CD4-positive, alpha-beta T cell (primary cell): ENCODE measurements around the gene GMFB. TPM values are rescaled to one million over a fixed set of nuclear protein-coding genes. Genes with fewer than 3 reads are reported as not detected.

Experiments used
- ATAC-seq: fragments of 200-7000 bp; cut with Tn5 transposase; one replicate; pipeline ENCODE4 v1.10.0; 2022; ENCODE audit warnings: mild to moderate bottlenecking; ENCODE audit not compliant: poor library complexity
- CTCF ChIA-PET: fragments of 350-600 bp; sonication (Branson Sonifier 250); formaldehyde crosslinking; loops from one replicate; lab custom pipeline; 2021; ENCODE audit warnings: antibody characterized with exemption, inconsistent platforms; lab: Charles Lee
- POLR2A ChIA-PET: fragments of 350-600 bp; sonication (Branson Sonifier 250); formaldehyde crosslinking; loops from one replicate; lab custom pipeline; 2021; ENCODE audit warnings: antibody characterized with exemption, inconsistent platforms; lab: Charles Lee
- DNase-seq, 14 experiments: peaks; one replicate each; pipeline ENCODE4 v3.0.0-alpha.2; 2013 to 2020; ENCODE audit warnings: mixed read lengths in 2 of 14
- H3K27ac ChIP-seq, 2 donors: one replicate each; pipeline versions ENCODE4 v1.5.1 to v1.7.0; 2013; ENCODE audit warnings: low read length in 2 of 2, low read depth in 1 of 2, mild to moderate bottlenecking in 1 of 2
- H3K27me3 ChIP-seq, 2 experiments: 1 replicate in 1 of 2; 2 replicates in 1 of 2; pipeline versions ENCODE4 v1.6.1 to v1.7.0; 2013; ENCODE audit warnings: low read length in 2 of 2, control low read depth in 1 of 2, mild to moderate bottlenecking in 1 of 2, moderate library complexity in 1 of 2; ENCODE audit not compliant: insufficient read depth in 2 of 2, control insufficient read depth in 1 of 2
- H3K36me3 ChIP-seq: one replicate; pipeline ENCODE4 v1.6.1; 2013; ENCODE audit warnings: low read length, control low read depth; ENCODE audit not compliant: insufficient read depth
- H3K4me1 ChIP-seq: one replicate; pipeline ENCODE4 v1.6.1; 2013; ENCODE audit warnings: low read length, control low read depth; ENCODE audit not compliant: insufficient read depth
- H3K4me3 ChIP-seq: one replicate; pipeline ENCODE4 v1.5.1; 2013; ENCODE audit warnings: mild to moderate bottlenecking, low read length, moderate library complexity
- H3K9me3 ChIP-seq, 2 experiments: 1 replicate in 1 of 2; 2 replicates in 1 of 2; pipeline versions ENCODE4 v1.6.1 to v1.7.0; 2013; ENCODE audit warnings: low read length in 2 of 2, mild to moderate bottlenecking in 2 of 2, control low read depth in 1 of 2, moderate library complexity in 1 of 2; ENCODE audit not compliant: control insufficient read depth in 1 of 2, insufficient read depth in 1 of 2
- H3K27ac Mint-ChIP-seq: one replicate; pipeline ENCODE4 v1.8.0; 2020; ENCODE audit warnings: mixed read lengths
- H3K27me3 Mint-ChIP-seq: one replicate; pipeline ENCODE4 v1.8.0; 2021; ENCODE audit warnings: mixed read lengths
- H3K36me3 Mint-ChIP-seq: one replicate; pipeline ENCODE4 v1.8.0; 2021; ENCODE audit warnings: low read depth, mixed read lengths
- H3K4me1 Mint-ChIP-seq: one replicate; pipeline ENCODE4 v1.8.0; 2021; ENCODE audit warnings: low read depth, mixed read lengths
- H3K4me3 Mint-ChIP-seq: one replicate; pipeline ENCODE4 v1.8.0; 2020; ENCODE audit warnings: mild to moderate bottlenecking, mixed read lengths
- H3K9me3 Mint-ChIP-seq: one replicate; pipeline ENCODE4 v1.8.0; 2020; ENCODE audit warnings: mixed read lengths
- CTCF ChIP-seq: fragments of 200-600 bp; IDR thresholded peaks from one replicate; pipeline ENCODE4 v1.8.0; 2022; ENCODE audit warnings: antibody characterized with exemption, mild to moderate bottlenecking
- intact Hi-C, 2 experiments: fragments of 100-400 bp; cut with DNase I in 1 of 2; cut with micrococcal nuclease in 1 of 2; formaldehyde crosslinking; loops; one replicate each; pipeline versions ENCODE4 v1.15.1 to v1.9.0; 2023 to 2025; cut with DNase I, micrococcal nuclease
- total RNA-seq, 174 experiments: library from RNA in 2 of 174; stranded (reverse) in 2 of 174; gene quantifications; one replicate each; pipeline ENCODE4 v1.2.3 and lab custom pipeline; 2021 to 2026

The GMFB gene
- total RNA-seq, 2 experiments from 2014 or later, result 39.5 to 43.5 TPM

GRCh38 chr14:54440873-54441868, 47.6 kb downstream of the GMFB start, which contains the start of gene CNIH1:
TSS of gene CNIH1 (minus strand) at chr14:54441374. CDS start at chr14:54441327, 47 bp downstream.
- ChIA-PET POLR2A (interaction anchor here (0.6 to 2.0 kb wide), 7 partner anchors 44 to 440 kb away, joined by 3 to 6 read pairs (median 4); partner anchors contain the start of genes CDKN3 and GMFB), CTCF (interaction anchor here (0.9 to 2.1 kb wide), 5 partner anchors 44 to 66 kb away, joined by 3 to 8 read pairs (median 4); partner anchors contain the start of gene CDKN3)
- H3K36me3 ChIP-seq, result no peaks in the 10 kb centered on the region
- ATAC-seq (peak; percentile 93), DNase-seq (peak; percentile 85 to 97 (median 92))
- H3K27me3 Mint-ChIP-seq, result no peaks in the 10 kb centered on the region
- H3K27ac Mint-ChIP-seq, result peak within 1 kb of the TSS; percentile 86
- H3K36me3 Mint-ChIP-seq, result peaks cover 8% of the 10 kb centered on the region
- TF ChIP-seq CTCF, result peak; percentile 98
- H3K4me1 ChIP-seq, result peaks cover 24% of the 10 kb centered on the region
- peak within 1 kb of the TSS; percentile 41 to 75 for H3K27ac ChIP-seq
- intact Hi-C loops, result loop anchor here (1.0 to 5.0 kb wide), 6 partner anchors 44 to 1289 kb away; partner anchors contain the start of genes GMFB (in 2 of the 2), CDKN3 (in 1 of the 2), DDHD1 (in 1 of the 2) and GCH1 (in 1 of the 2)
- H3K4me3 Mint-ChIP-seq, result peak within 1 kb of the TSS; percentile 90
- no peaks in the 10 kb centered on the region for H3K9me3 ChIP-seq
- no peaks in the 10 kb centered on the region for H3K27me3 ChIP-seq
- H3K4me1 Mint-ChIP-seq, result peaks cover 44% of the 10 kb centered on the region
- peak within 1 kb of the TSS; percentile 66 for H3K4me3 ChIP-seq
- H3K9me3 Mint-ChIP-seq, result no peaks in the 10 kb centered on the region

GRCh38 chr14:54440476-54440872, 48.3 kb downstream of the GMFB start:
- H3K27me3 Mint-ChIP-seq, result no peaks in the 10 kb centered on the region
- no peak for ATAC-seq
- H3K4me1 Mint-ChIP-seq, result peaks cover 51% of the 10 kb centered on the region
- H3K9me3 Mint-ChIP-seq, result no peaks in the 10 kb centered on the region
- Histone ChIP-seq H3K9me3 (no peaks in the 10 kb centered on the region), H3K36me3 (peaks cover 5% of the 10 kb centered on the region), H3K4me1 (peaks cover 24% of the 10 kb centered on the region), H3K4me3 (peak overlapping the region; percentile 66), H3K27me3 (no peaks in the 10 kb centered on the region), H3K27ac (peak overlapping the region in 1 of 2 donors; percentile 41)
- H3K27ac Mint-ChIP-seq, result peak overlapping the region; percentile 86
- ChIA-PET CTCF (interaction anchor here (1.3 to 2.1 kb wide), 3 partner anchors 43 to 67 kb away, joined by 3 to 8 read pairs (median 4); no protein-coding TSS in a partner anchor), POLR2A (interaction anchor here (0.8 to 2.0 kb wide), 4 partner anchors 43 to 441 kb away, joined by 4 to 6 read pairs (median 4); partner anchors contain the start of genes CDKN3 and GMFB)
- H3K36me3 Mint-ChIP-seq, result peaks cover 14% of the 10 kb centered on the region
- peak overlapping the region; percentile 86 for H3K4me3 Mint-ChIP-seq
- no peak for TF ChIP-seq CTCF
- no peak for DNase-seq
- intact Hi-C loops, result loop anchor here (1.0 to 5.0 kb wide), 5 partner anchors 43 to 1288 kb away; partner anchors contain the start of genes GMFB (in 2 of the 2), CDKN3 (in 1 of the 2), DDHD1 (in 1 of the 2) and GCH1 (in 1 of the 2)

- Mint-ChIP-seq H3K27me3 (no peaks in the 10 kb centered on the region), H3K4me1 (peaks cover 55% of the 10 kb centered on the region)
Observed at GRCh38 chr14:54440037-54440436, 48.7 kb downstream of the GMFB start.

More at GRCh38 chr14:54440037-54440436, 48.7 kb downstream of the GMFB start:
- intact Hi-C loops, result loop anchor here (1.0 to 5.0 kb wide), 5 partner anchors 43 to 1288 kb away; partner anchors contain the start of genes GMFB (in 2 of the 2), CDKN3 (in 1 of the 2), DDHD1 (in 1 of the 2) and GCH1 (in 1 of the 2)
- TF ChIP-seq CTCF, result no peak
- H3K9me3 ChIP-seq, result no peaks in the 10 kb centered on the region
- DNase-seq, result no peak
- peak overlapping the region; percentile 86 for H3K27ac Mint-ChIP-seq
- ChIA-PET CTCF (interaction anchor here (1.7 kb wide), 1 partner anchor 43 kb away, joined by 4 read pairs; no protein-coding TSS in a partner anchor), POLR2A (interaction anchor here (1.6 to 2.0 kb wide), 2 partner anchors 43 to 48 kb away, joined by 6 read pairs; partner anchors contain the start of gene CDKN3)
- no peak for ATAC-seq
- H3K27ac ChIP-seq, result no peak overlapping the region
- no peaks in the 10 kb centered on the region for H3K9me3 Mint-ChIP-seq
- H3K36me3 Mint-ChIP-seq, result peaks cover 19% of the 10 kb centered on the region
- peaks cover 9% of the 10 kb centered on the region for H3K36me3 ChIP-seq
- H3K4me3 Mint-ChIP-seq, result peak overlapping the region; percentile 86
- H3K27me3 ChIP-seq, result no peaks in the 10 kb centered on the region
- H3K4me3 ChIP-seq, result peak overlapping the region; percentile 66
- H3K4me1 ChIP-seq, result peaks cover 24% of the 10 kb centered on the region
